ENCODE measurements around the gene GFAP.
"Not testable (repeated sequence)": the region's sequence is repeated elsewhere in the genome, so short reads cannot be mapped to it uniquely, and the experiment has no call there.

Gene GFAP

GRCh38 chr17:44952946-44953475 lies 37.7 kb upstream of the GFAP start:
- no peak for TF ChIP-seq CTCF (conservative IDR thresholded peaks at IDR 0.05)
- H3K27ac ChIP-seq: no peak overlapping the region

GRCh38 chr17:44948315-44948795 lies 33.1 kb upstream of the GFAP start:
- TF ChIP-seq CTCF (conservative IDR thresholded peaks at IDR 0.05): no peak

GRCh38 chr17:44947461-44948314 lies 32.4 kb upstream of the GFAP start, which contains the start of gene KIF18B:
TSS of gene KIF18B (minus strand) at chr17:44947773. CDS start at chr17:44936344, 11,429 bp downstream.
- TF ChIP-seq CTCF (conservative IDR thresholded peaks at IDR 0.05): no peak
- peak within 1 kb of the TSS; percentile 71 for H3K27ac ChIP-seq

More at GRCh38 chr17:44948315-44948795, 33.1 kb upstream of the GFAP start:
- H3K27ac ChIP-seq: peak overlapping the region; percentile 71

GRCh38 chr17:44945652-44946051 lies 30.4 kb upstream of the GFAP start:
- not testable (repeated sequence) for H3K27ac ChIP-seq

- no peak overlapping the region for H3K27ac ChIP-seq
- no peak for TF ChIP-seq CTCF (conservative IDR thresholded peaks at IDR 0.05)
Observed at GRCh38 chr17:44942456-44942855, 27.2 kb upstream of the GFAP start.

GRCh38 chr17:44941712-44942331 lies 26.5 kb upstream of the GFAP start:
- 0 out of 2 replicates have a peak overlapping the region, but pooled peaks have one; percentile 21 for H3K27ac ChIP-seq
- TF ChIP-seq CTCF (conservative IDR thresholded peaks at IDR 0.05): no peak

GRCh38 chr17:44940768-44941167 lies 25.5 kb upstream of the GFAP start:
- TF ChIP-seq CTCF (conservative IDR thresholded peaks at IDR 0.05): no peak
- no peak overlapping the region for H3K27ac ChIP-seq
